B cell (primary cell): Measurements from ENCODE around the gene CHAC1. TPM values are rescaled to one million over a fixed set of nuclear protein-coding genes. Genes with fewer than 3 reads are reported as not detected.

Experiments
- ATAC-seq: fragments of 200-7000 bp; cut with Tn5 transposase; one replicate; pipeline ENCODE4 v1.10.0; 2021; ENCODE audit warnings: low read depth, mild to moderate bottlenecking, moderate number of reproducible peaks, moderate library complexity
- CTCF ChIA-PET: fragments of 350-600 bp; sonication (Branson Sonifier 250); formaldehyde crosslinking; loops from one replicate; lab custom pipeline; 2021; ENCODE audit warnings: antibody characterized with exemption, inconsistent platforms; lab: Charles Lee
- POLR2A ChIA-PET: fragments of 350-600 bp; sonication (Branson Sonifier 250); formaldehyde crosslinking; loops from one replicate; lab custom pipeline; 2021; ENCODE audit warnings: antibody characterized with exemption; lab: Charles Lee
- DNase-seq: peaks from one replicate; pipeline ENCODE4 v3.0.0; 2013
- H2AFZ ChIP-seq: 2 replicates; pipeline ENCODE4 v1.6.1; 2012; ENCODE audit warnings: mild to moderate bottlenecking, low read depth, low read length; ENCODE audit not compliant: insufficient read depth, poor library complexity, severe bottlenecking
- H3K27ac ChIP-seq, 2 donors: 1 replicate in 1 of 2; 2 replicates in 1 of 2; pipeline ENCODE4 v1.5.1; 2012 to 2013; ENCODE audit warnings: low read length in 2 of 2, mild to moderate bottlenecking in 2 of 2, moderate library complexity in 1 of 2
- H3K27me3 ChIP-seq, 4 experiments: fragments of 200-600 bp in 1 of 4; sonication (generic) in 1 of 4; replicated peaks in 1 of 4; 1 replicate in 2 of 4; 2 replicates in 2 of 4; pipeline versions ENCODE4 v1.6.1 to v1.7.0; 2013 to 2016; ENCODE audit warnings: low read length in 3 of 4, mild to moderate bottlenecking in 2 of 4, mixed read lengths in 1 of 4, moderate library complexity in 1 of 4; ENCODE audit not compliant: insufficient read depth in 4 of 4, control insufficient read depth in 3 of 4; ENCODE audit errors: control extremely low read depth in 1 of 4
- H3K36me3 ChIP-seq, 2 experiments: replicated peaks in 1 of 2; 1 replicate in 1 of 2; 2 replicates in 1 of 2; pipeline versions ENCODE4 v1.6.1 to v1.7.1; 2013; ENCODE audit warnings: low read length in 1 of 2; ENCODE audit not compliant: insufficient read depth in 2 of 2, control insufficient read depth in 1 of 2; ENCODE audit errors: control extremely low read depth in 1 of 2, extremely low read depth in 1 of 2
- H3K4me1 ChIP-seq, 2 donors: fragments of 200-600 bp in 1 of 2; sonication (generic) in 1 of 2; 1 replicate in 1 of 2; 2 replicates in 1 of 2; pipeline versions ENCODE4 v1.5.1 to v1.6.1; 2013 to 2017; ENCODE audit warnings: low read length in 2 of 2; ENCODE audit not compliant: control insufficient read depth in 2 of 2, insufficient read depth in 2 of 2
- H3K4me2 ChIP-seq: replicated peaks from 2 replicates; pipeline ENCODE3; 2012; ENCODE audit warnings: mild to moderate bottlenecking, low read depth, low read length; ENCODE audit not compliant: poor library complexity, severe bottlenecking
- H3K4me3 ChIP-seq, 5 experiments: fragments of 200-600 bp in 1 of 5; sonication (generic) in 1 of 5; 1 replicate in 3 of 5; 2 replicates in 2 of 5; pipeline versions ENCODE4 v1.5.1 to v1.7.0; 2011 to 2016; ENCODE audit warnings: low read length in 4 of 5, mild to moderate bottlenecking in 4 of 5, low read depth in 2 of 5, control low read depth in 1 of 5, moderate library complexity in 1 of 5; ENCODE audit not compliant: insufficient read depth in 1 of 5; ENCODE audit errors: control extremely low read depth in 1 of 5, extremely low read depth in 1 of 5
- H3K79me2 ChIP-seq: fragments of 200-600 bp; sonication (generic); one replicate; pipeline ENCODE4 v1.6.0; 2016; ENCODE audit warnings: low read length; ENCODE audit not compliant: control insufficient read depth, insufficient read depth
- H3K9ac ChIP-seq: fragments of 200-600 bp; sonication (generic); 2 replicates; pipeline ENCODE4 v1.6.1; 2017; ENCODE audit warnings: mild to moderate bottlenecking, low read length, moderate library complexity
- H3K9me3 ChIP-seq, 3 donors: one replicate each; pipeline versions ENCODE4 v1.6.1 to v1.7.1; 2013; ENCODE audit warnings: low read length in 2 of 3; ENCODE audit not compliant: control insufficient read depth in 2 of 3, insufficient read depth in 1 of 3; ENCODE audit errors: control extremely low read depth in 1 of 3
- H4K20me1 ChIP-seq: 2 replicates; pipeline ENCODE4 v1.6.0; 2012; ENCODE audit warnings: mild to moderate bottlenecking, low read length; ENCODE audit not compliant: insufficient read depth, control insufficient read depth, poor library complexity, severe bottlenecking
- H3K27ac Mint-ChIP-seq: one replicate; pipeline ENCODE4 v1.8.0; 2021; ENCODE audit warnings: mixed read lengths
- H3K27me3 Mint-ChIP-seq: one replicate; pipeline ENCODE4 v1.8.0; 2021; ENCODE audit warnings: mixed read lengths
- H3K4me1 Mint-ChIP-seq: one replicate; pipeline ENCODE4 v1.8.0; 2021; ENCODE audit warnings: mixed read lengths
- H3K4me3 Mint-ChIP-seq: one replicate; pipeline ENCODE4 v1.8.0; 2021; ENCODE audit warnings: mixed read lengths
- H3K9me3 Mint-ChIP-seq: one replicate; pipeline ENCODE4 v1.8.0; 2022; ENCODE audit warnings: mixed read lengths; ENCODE audit not compliant: insufficient read depth
- CTCF ChIP-seq: fragments of 200-600 bp; IDR thresholded peaks from one replicate; pipeline ENCODE4 v1.8.0; 2022; ENCODE audit warnings: antibody characterized with exemption, mild to moderate bottlenecking
- EZH2 ChIP-seq: IDR thresholded peaks from 2 replicates; pipeline ENCODE4 v1.6.1; 2012; ENCODE audit warnings: borderline replicate concordance, low read depth, mild to moderate bottlenecking, moderate library complexity, low read length; ENCODE audit not compliant: insufficient read depth, poor library complexity, severe bottlenecking
- WGBS: methylation state at CpG from one replicate; pipeline ENCODE4 v1.1.5; 2013; ENCODE audit warnings: missing lambda C conversion rate; ENCODE audit not compliant: insufficient coverage; 5-methylcytosine and 5-hydroxymethylcytosine counted together
- intact Hi-C: fragments of 100-400 bp; cut with micrococcal nuclease; formaldehyde crosslinking; loops from one replicate; pipeline ENCODE4 v1.10.0; 2022
- polyA plus RNA-seq: library from polyadenylated mRNA; depleted of rRNA; stranded (reverse); fragments of >200 nt; gene quantifications from 2 replicates; pipeline ENCODE4 v1.2.3, GENCODE V29; 2012
- total RNA-seq, 2 donors: library from RNA; stranded (reverse); fragments of 120-200 nt in 1 of 2; gene quantifications; 1 replicate in 1 of 2; 2 replicates in 1 of 2; pipeline versions ENCODE4 v1.2.3 to v1.2.4, GENCODE V29; 2013 to 2022

Gene CHAC1
- total and polyA plus RNA-seq, 2 donors (not counting 1 experiment from before 2014, with no cell fraction given): 0.81 to 3.6 TPM

GRCh38 chr15:40932649-40933516, 20.4 kb upstream of the CHAC1 start:
- WGBS: 52% methylated on average over 6 of the region's 11 CpGs
- ChIA-PET POLR2A (interaction anchor here (0.6 kb wide), 1 partner anchor 19 kb away, joined by 4 read pairs; no protein-coding TSS in a partner anchor), CTCF (interaction anchor here (7.7 kb wide), 1 partner anchor 8 kb away, joined by 67 read pairs; no protein-coding TSS in a partner anchor)
- no peak overlapping the region for H3K4me2 ChIP-seq
- peaks cover 31 to 39% of the 10 kb centered on the region in 2 donors for H3K4me1 ChIP-seq
- H3K79me2 ChIP-seq: no peaks in the 10 kb centered on the region
- H3K9me3 Mint-ChIP-seq: no peaks in the 10 kb centered on the region
- intact Hi-C loops: no loop called here
- DNase-seq: no peak
- TF ChIP-seq CTCF (no peak), EZH2 (no peak)
- peaks cover 45% of the 10 kb centered on the region for H3K27me3 Mint-ChIP-seq
- no peak overlapping the region for H2AFZ ChIP-seq
- H3K4me3 ChIP-seq: no peak overlapping the region
- H3K9me3 ChIP-seq: peaks cover 0 to 10% (median 0%) of the 10 kb centered on the region in 3 donors
- no peak for ATAC-seq
- H3K4me3 Mint-ChIP-seq: no peak overlapping the region
- H3K27me3 ChIP-seq: peaks cover 0 to 54% (median 30%) of the 10 kb centered on the region in 4 experiments
- H3K9ac ChIP-seq: no peak overlapping the region
- no peaks in the 10 kb centered on the region for H3K36me3 ChIP-seq
- no peak overlapping the region for H3K27ac Mint-ChIP-seq
- no peak overlapping the region for H3K27ac ChIP-seq
- H3K4me1 Mint-ChIP-seq: peaks cover 32% of the 10 kb centered on the region
- H4K20me1 ChIP-seq: peaks cover 19% of the 10 kb centered on the region

GRCh38 chr15:40933517-40933902, 19.8 kb upstream of the CHAC1 start:
- Histone ChIP-seq H3K27ac (no peak overlapping the region), H3K9me3 (peaks cover 0 to 10% (median 0%) of the 10 kb centered on the region in 3 donors), H3K4me3 (no peak overlapping the region), H3K36me3 (no peaks in the 10 kb centered on the region), H3K4me1 (peaks cover 25 to 33% of the 10 kb centered on the region in 2 donors), H3K9ac (no peak overlapping the region), H3K4me2 (no peak overlapping the region), H2AFZ (no peak overlapping the region), H3K79me2 (no peaks in the 10 kb centered on the region), H3K27me3 (peaks cover 0 to 48% (median 27%) of the 10 kb centered on the region in 4 experiments), H4K20me1 (peaks cover 13% of the 10 kb centered on the region)
- 100% methylated on average over 1 of the region's 3 CpGs for WGBS
- H3K4me3 Mint-ChIP-seq: no peak overlapping the region
- no peak overlapping the region for H3K27ac Mint-ChIP-seq
- ChIA-PET POLR2A (interaction anchor here (1.5 kb wide), 1 partner anchor 19 kb away, joined by 3 read pairs; the partner anchor contains the start of gene CHAC1), CTCF (interaction anchor here (7.7 kb wide), 1 partner anchor 8 kb away, joined by 67 read pairs; no protein-coding TSS in a partner anchor)
- H3K27me3 Mint-ChIP-seq: peaks cover 44% of the 10 kb centered on the region
- TF ChIP-seq EZH2 (no peak), CTCF (no peak)
- H3K9me3 Mint-ChIP-seq: no peaks in the 10 kb centered on the region
- intact Hi-C loops: no loop called here
- DNase-seq: no peak
- no peak for ATAC-seq
- peaks cover 28% of the 10 kb centered on the region for H3K4me1 Mint-ChIP-seq
